ENCODE results near the gene MRPL14. TPM values are rescaled to one million over a fixed set of nuclear protein-coding genes. Genes with fewer than 3 reads are reported as not detected.

Gene MRPL14
- total RNA-seq, 1 experiment from 2014 or later, result 69.6 TPM

DNA sequence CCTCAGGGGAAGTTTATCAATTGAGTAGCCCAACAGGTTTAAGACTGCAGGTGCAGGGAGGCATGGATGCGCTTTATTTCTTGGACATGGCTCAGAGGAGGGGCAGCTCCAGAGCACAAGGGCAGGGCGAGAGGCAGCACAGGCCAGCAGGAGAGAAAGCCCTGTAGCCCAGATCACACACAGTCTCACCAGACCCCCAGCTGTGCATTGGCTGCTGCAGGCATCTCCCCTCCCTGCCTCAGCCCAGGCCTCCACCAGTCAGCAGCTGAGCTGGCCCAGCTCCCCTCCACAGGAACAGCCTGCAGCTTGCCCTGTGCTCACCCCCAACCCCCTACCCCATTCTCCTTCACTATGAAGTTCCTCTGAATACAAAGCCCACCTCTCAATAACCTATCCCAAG, 24.7 kb downstream of the MRPL14 start:
- H3K4me3 ChIP-seq (replicated peaks in 1 of 2; ENCODE audit: low read depth in 1 of 2, low read length in 2 of 2), result no peak overlapping the region
- no peaks in the 10 kb centered on the region for H3K9me2 ChIP-seq (ENCODE audit: insufficient read depth)
- no peaks in the 10 kb centered on the region for H3K4me1 ChIP-seq (ENCODE audit: control insufficient read depth in 1 of 2, insufficient read depth in 2 of 2, low read length in 2 of 2)
- RAD21 ChIA-PET (ENCODE audit: low non-redundant PET in 1 of 2, low total read pairs in 2 of 2, uncharacterized antibody in 2 of 2, unreplicated experiment in 2 of 2), result interaction anchor here in 1 of 2 experiments (0.7 kb wide), 1 partner anchor 10 kb away, joined by 4 read pairs; no protein-coding TSS in a partner anchor
- H2AFZ ChIP-seq (ENCODE audit: low read depth, low read length, poor library complexity, severe bottlenecking), result no peak overlapping the region
- DNase-seq (ENCODE audit: low read depth, low spot score) (no peak), ATAC-seq (no peak)
- no TSS peak for BruUV-seq (replicated peaks)
- no peaks in the 10 kb centered on the region for H3K27me3 ChIP-seq (ENCODE audit: insufficient read depth, low read length)
- CTCF ChIA-PET, result no interaction called here
- H3K9me3 ChIP-seq (ENCODE audit: control insufficient read depth in 1 of 2, insufficient read depth in 1 of 2, low read depth in 1 of 2, low read length in 2 of 2), result no peaks in the 10 kb centered on the region
- H3K9ac ChIP-seq (ENCODE audit: low read length), result no peak overlapping the region
- intact Hi-C loops (cut with micrococcal nuclease), result no loop called here
- 0 out of 2 replicates have a peak, but pooled peaks cover 3% of the 10 kb centered on the region for H4K20me1 ChIP-seq (ENCODE audit: insufficient read depth)
- H3K4me2 ChIP-seq (ENCODE audit: low read length), result no peak overlapping the region
- H3K79me2 ChIP-seq (ENCODE audit: insufficient read depth, low read length), result peaks cover 22% of the 10 kb centered on the region; the same call in 1 of the 2 replicates
- no peak overlapping the region for H3K27ac ChIP-seq (ENCODE audit: low read depth, low read length)
- H3K36me3 ChIP-seq (ENCODE audit: control insufficient read depth in 1 of 2, insufficient read depth in 2 of 2, low read length in 2 of 2), result peaks cover 8 to 17% of the 10 kb centered on the region in 2 experiments; a peak in 3 of 4 replicates
- POLR2A ChIA-PET, result no interaction called here
- TF ChIP-seq EZH2phosphoT487 (IDR thresholded peaks at IDR 0.05; ENCODE audit: borderline replicate concordance) (no peak), EZH2 (IDR thresholded peaks at IDR 0.05) (no peak), ZFX (IDR thresholded peaks at IDR 0.05) (no peak), SRF (IDR thresholded peaks at IDR 0.05; ENCODE audit: low read depth) (no peak), JUND (IDR thresholded peaks at IDR 0.05) (no peak), SIN3A (IDR thresholded peaks at IDR 0.05; ENCODE audit: low read depth) (no peak), TCF7L2 (IDR thresholded peaks at IDR 0.05; ENCODE audit: borderline replicate concordance, extremely low read depth, insufficient read depth, insufficient read length) (no peak), CEBPB (IDR thresholded peaks at IDR 0.05; ENCODE audit: low read depth) (no peak), EGR1 (IDR thresholded peaks at IDR 0.05; ENCODE audit: low read depth) (no peak), POLR2A (IDR thresholded peaks at IDR 0.05; ENCODE audit: borderline replicate concordance, extremely low read depth, insufficient read depth, insufficient read length) (no peak), SP1 (IDR thresholded peaks at IDR 0.05; ENCODE audit: low read depth) (no peak)
- TF ChIP-seq, protein P1, sequence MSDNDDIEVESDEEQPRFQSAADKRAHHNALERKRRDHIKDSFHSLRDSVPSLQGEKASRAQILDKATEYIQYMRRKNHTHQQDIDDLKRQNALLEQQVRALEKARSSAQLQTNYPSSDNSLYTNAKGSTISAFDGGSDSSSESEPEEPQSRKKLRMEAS (IDR thresholded peaks at IDR 0.05), result no peak
- TF ChIP-seq, protein P2, sequence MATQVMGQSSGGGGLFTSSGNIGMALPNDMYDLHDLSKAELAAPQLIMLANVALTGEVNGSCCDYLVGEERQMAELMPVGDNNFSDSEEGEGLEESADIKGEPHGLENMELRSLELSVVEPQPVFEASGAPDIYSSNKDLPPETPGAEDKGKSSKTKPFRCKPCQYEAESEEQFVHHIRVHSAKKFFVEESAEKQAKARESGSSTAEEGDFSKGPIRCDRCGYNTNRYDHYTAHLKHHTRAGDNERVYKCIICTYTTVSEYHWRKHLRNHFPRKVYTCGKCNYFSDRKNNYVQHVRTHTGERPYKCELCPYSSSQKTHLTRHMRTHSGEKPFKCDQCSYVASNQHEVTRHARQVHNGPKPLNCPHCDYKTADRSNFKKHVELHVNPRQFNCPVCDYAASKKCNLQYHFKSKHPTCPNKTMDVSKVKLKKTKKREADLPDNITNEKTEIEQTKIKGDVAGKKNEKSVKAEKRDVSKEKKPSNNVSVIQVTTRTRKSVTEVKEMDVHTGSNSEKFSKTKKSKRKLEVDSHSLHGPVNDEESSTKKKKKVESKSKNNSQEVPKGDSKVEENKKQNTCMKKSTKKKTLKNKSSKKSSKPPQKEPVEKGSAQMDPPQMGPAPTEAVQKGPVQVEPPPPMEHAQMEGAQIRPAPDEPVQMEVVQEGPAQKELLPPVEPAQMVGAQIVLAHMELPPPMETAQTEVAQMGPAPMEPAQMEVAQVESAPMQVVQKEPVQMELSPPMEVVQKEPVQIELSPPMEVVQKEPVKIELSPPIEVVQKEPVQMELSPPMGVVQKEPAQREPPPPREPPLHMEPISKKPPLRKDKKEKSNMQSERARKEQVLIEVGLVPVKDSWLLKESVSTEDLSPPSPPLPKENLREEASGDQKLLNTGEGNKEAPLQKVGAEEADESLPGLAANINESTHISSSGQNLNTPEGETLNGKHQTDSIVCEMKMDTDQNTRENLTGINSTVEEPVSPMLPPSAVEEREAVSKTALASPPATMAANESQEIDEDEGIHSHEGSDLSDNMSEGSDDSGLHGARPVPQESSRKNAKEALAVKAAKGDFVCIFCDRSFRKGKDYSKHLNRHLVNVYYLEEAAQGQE (IDR thresholded peaks at IDR 0.05; ENCODE audit: low read depth), result no peak

Data from HCT116 (cell line).